Vagina (tissue), 2 donors: ENCODE results near the gene ASIC5.

Experiments used
- CTCF ChIP-seq, 3 experiments: fragments of 450-650 bp in 2 of 3; fragments of 200-600 bp in 1 of 3; sonication (generic) in 1 of 3; IDR thresholded peaks; one replicate each; pipeline ENCODE4 v1.5.1; 2017 to 2019; ENCODE audit warnings: antibody characterized with exemption in 3 of 3, mild to moderate bottlenecking in 2 of 3, moderate library complexity in 2 of 3
- POLR2A ChIP-seq, 2 donors: fragments of 450-650 bp; IDR thresholded peaks; one replicate each; pipeline ENCODE4 v1.6.1; 2017; ENCODE audit warnings: antibody characterized with exemption in 2 of 2, mild to moderate bottlenecking in 2 of 2, moderate library complexity in 2 of 2

GRCh38 chr4:155904331-155904730, 38.3 kb upstream of the ASIC5 start:
- TF ChIP-seq POLR2A (IDR thresholded peaks at IDR 0.05) (no peak), CTCF (IDR thresholded peaks at IDR 0.05) (no peak)
